Measurements from ENCODE around the gene C22orf23.

- no peak for TF ChIP-seq CTCF (IDR thresholded peaks at IDR 0.05)
- no peak for TF ChIP-seq POLR2A (IDR thresholded peaks at IDR 0.05)
- TF ChIP-seq POLR2AphosphoS5 (IDR thresholded peaks at IDR 0.05) = no peak
Measured at GRCh38 chr22:37985050-37985585, 31.7 kb upstream of the C22orf23 start.

Data from breast epithelium (tissue), 3 donors.